ENCODE results near the gene ZBTB7C. TPM values are rescaled to one million over a fixed set of nuclear protein-coding genes. Genes with fewer than 3 reads are reported as not detected.

ZBTB7C gene
- total RNA-seq: not detected in 2 replicates

GRCh38 chr18:48408727-48409590 lies at the start of gene ZBTB7C:
Gene ZBTB7C (minus strand): TSS chr18:48409383.

Other genes starting within 250 kb of the ZBTB7C start
- 17.7 and 20.2 TPM in 2 replicates for gene CTIF, start 129.6 kb upstream of the ZBTB7C start, total RNA-seq

Measured in myometrial cell (primary cell).